ENCODE results near the gene SLC2A4. TPM values are rescaled to one million over a fixed set of nuclear protein-coding genes. Genes with fewer than 3 reads are reported as not detected.

The SLC2A4 gene
- total RNA-seq, 1 donor from 2014 or later, result 0.23 TPM

- no peak for TF ChIP-seq CTCF (conservative IDR thresholded peaks at IDR 0.05; ENCODE audit: low read depth, low read length)
- no peak for DNase-seq (ENCODE audit: low read depth)
Observed at GRCh38 chr17:7314719-7315569, 33.4 kb downstream of the SLC2A4 start, which contains the start of gene GPS2. Gene GPS2 (minus strand): TSS chr17:7315360. CDS start chr17:7315052, 308 bp downstream.

GRCh38 chr17:7315570-7316235 lies 34.2 kb downstream of the SLC2A4 start:
- TF ChIP-seq CTCF (conservative IDR thresholded peaks at IDR 0.05; ENCODE audit: low read depth, low read length), result no peak
- peak overlapping the region; percentile 86 for H3K4me3 ChIP-seq (ENCODE audit: low read depth, low read length)
- no peak for DNase-seq (ENCODE audit: low read depth)

More at GRCh38 chr17:7314719-7315569, 33.4 kb downstream of the SLC2A4 start, which contains the start of gene GPS2:
- peak within 1 kb of the TSS; percentile 86 for H3K4me3 ChIP-seq (ENCODE audit: low read depth, low read length)

- DNase-seq (ENCODE audit: low read depth), result no peak
- TF ChIP-seq CTCF (conservative IDR thresholded peaks at IDR 0.05; ENCODE audit: low read depth, low read length), result no peak
- H3K4me3 ChIP-seq (ENCODE audit: low read depth, low read length), result no peak overlapping the region
Observed at GRCh38 chr17:7317161-7317803, 35.8 kb downstream of the SLC2A4 start.

GRCh38 chr17:7318121-7318860 lies 36.8 kb downstream of the SLC2A4 start:
- TF ChIP-seq CTCF (conservative IDR thresholded peaks at IDR 0.05; ENCODE audit: low read depth, low read length), result no peak
- no peak for DNase-seq (ENCODE audit: low read depth)

GRCh38 chr17:7321466-7321865 lies 39.9 kb downstream of the SLC2A4 start:
- no peak for TF ChIP-seq CTCF (conservative IDR thresholded peaks at IDR 0.05; ENCODE audit: low read depth, low read length)
- DNase-seq (ENCODE audit: low read depth), result no peak
- no peak overlapping the region for H3K4me3 ChIP-seq (ENCODE audit: low read depth, low read length)

More at GRCh38 chr17:7318121-7318860, 36.8 kb downstream of the SLC2A4 start:
- no peak overlapping the region for H3K4me3 ChIP-seq (ENCODE audit: low read depth, low read length)

GRCh38 chr17:7322520-7323194 lies 41.1 kb downstream of the SLC2A4 start:
- no peak for TF ChIP-seq CTCF (conservative IDR thresholded peaks at IDR 0.05; ENCODE audit: low read depth, low read length)
- DNase-seq (ENCODE audit: low read depth), result no peak
- H3K4me3 ChIP-seq (ENCODE audit: low read depth, low read length), result no peak overlapping the region
